ENCODE data around the gene STAG1.
"Not testable (repeated sequence)": the region's sequence is repeated elsewhere in the genome, so short reads cannot be mapped to it uniquely, and the experiment has no call there.

The STAG1 gene

GRCh38 chr3:136731274-136731884 lies 20.8 kb downstream of the STAG1 start:
- Mint-ChIP-seq H3K27ac (no peak overlapping the region), H3K4me3 (peak overlapping the region; percentile 11)

GRCh38 chr3:136730595-136731273 lies 21.4 kb downstream of the STAG1 start:
- no peaks in the 10 kb centered on the region for H3K9me3 Mint-ChIP-seq
- H3K4me1 Mint-ChIP-seq = peaks cover 36% of the 10 kb centered on the region
- H3K36me3 Mint-ChIP-seq = no peaks in the 10 kb centered on the region
- no peak for DNase-seq (ENCODE audit: low spot score in 2 of 2)
- H3K4me3 Mint-ChIP-seq = no peak overlapping the region
- ATAC-seq (ENCODE audit: low read depth) = peak; percentile 52
- H3K27me3 Mint-ChIP-seq = no peaks in the 10 kb centered on the region
- no peak overlapping the region for H3K27ac Mint-ChIP-seq

More at GRCh38 chr3:136731274-136731884, 20.8 kb downstream of the STAG1 start:
- DNase-seq (ENCODE audit: low spot score in 2 of 2) = no peak
- H3K9me3 Mint-ChIP-seq = no peaks in the 10 kb centered on the region
- no peak for ATAC-seq (ENCODE audit: low read depth)
- H3K4me1 Mint-ChIP-seq = peaks cover 31% of the 10 kb centered on the region
- no peaks in the 10 kb centered on the region for H3K27me3 Mint-ChIP-seq
- no peaks in the 10 kb centered on the region for H3K36me3 Mint-ChIP-seq

GRCh38 chr3:136728918-136729317 lies 23.3 kb downstream of the STAG1 start:
- H3K27ac Mint-ChIP-seq = no peak overlapping the region
- ATAC-seq (ENCODE audit: low read depth) (no peak), DNase-seq (ENCODE audit: low spot score in 2 of 2) (no peak)
- H3K9me3 Mint-ChIP-seq = no peaks in the 10 kb centered on the region
- H3K27me3 Mint-ChIP-seq = no peaks in the 10 kb centered on the region
- peaks cover 38% of the 10 kb centered on the region for H3K4me1 Mint-ChIP-seq
- H3K36me3 Mint-ChIP-seq = no peaks in the 10 kb centered on the region
- no peak overlapping the region for H3K4me3 Mint-ChIP-seq

GRCh38 chr3:136728473-136728872 lies 23.7 kb downstream of the STAG1 start:
- peak; percentile 48 for ATAC-seq (ENCODE audit: low read depth)
- Mint-ChIP-seq H3K4me1 (peaks cover 38% of the 10 kb centered on the region), H3K27me3 (no peaks in the 10 kb centered on the region), H3K27ac (no peak overlapping the region), H3K4me3 (no peak overlapping the region), H3K36me3 (no peaks in the 10 kb centered on the region), H3K9me3 (no peaks in the 10 kb centered on the region)
- DNase-seq (ENCODE audit: low spot score in 2 of 2) = no peak

- Mint-ChIP-seq H3K4me3 (no peak overlapping the region), H3K27me3 (no peaks in the 10 kb centered on the region), H3K27ac (no peak overlapping the region), H3K36me3 (peaks cover 5% of the 10 kb centered on the region), H3K4me1 (peaks cover 29% of the 10 kb centered on the region), H3K9me3 (no peaks in the 10 kb centered on the region)
- DNase-seq (ENCODE audit: low spot score in 2 of 2) = no peak
- ATAC-seq (ENCODE audit: low read depth) = peak; percentile 19
Observed at GRCh38 chr3:136725468-136725867, 26.7 kb downstream of the STAG1 start.

- ATAC-seq (ENCODE audit: low read depth); H3K27me3 Mint-ChIP-seq; DNase-seq (ENCODE audit: low spot score in 2 of 2); H3K4me3 Mint-ChIP-seq; H3K9me3 Mint-ChIP-seq; H3K27ac Mint-ChIP-seq: not testable (repeated sequence)
- Mint-ChIP-seq H3K4me1 (peaks cover 34% of the 10 kb centered on the region), H3K36me3 (peaks cover 12% of the 10 kb centered on the region)
Observed at GRCh38 chr3:136722916-136723315, 29.3 kb downstream of the STAG1 start.

GRCh38 chr3:136722399-136722798 lies 29.8 kb downstream of the STAG1 start:
- H3K27ac Mint-ChIP-seq, H3K27me3 Mint-ChIP-seq: not testable (repeated sequence)
- H3K4me1 Mint-ChIP-seq = peaks cover 33% of the 10 kb centered on the region

GRCh38 chr3:136720091-136720490 lies 32.1 kb downstream of the STAG1 start:
- DNase-seq (ENCODE audit: low spot score in 2 of 2) (no peak), ATAC-seq (ENCODE audit: low read depth) (no peak)
- Mint-ChIP-seq H3K4me1 (peaks cover 19% of the 10 kb centered on the region), H3K27ac (no peak overlapping the region), H3K27me3 (no peaks in the 10 kb centered on the region), H3K9me3 (no peaks in the 10 kb centered on the region), H3K4me3 (no peak overlapping the region), H3K36me3 (peaks cover 12% of the 10 kb centered on the region)

More at GRCh38 chr3:136722399-136722798, 29.8 kb downstream of the STAG1 start:
- not testable (repeated sequence) for H3K9me3 Mint-ChIP-seq; H3K4me3 Mint-ChIP-seq; ATAC-seq (ENCODE audit: low read depth); DNase-seq (ENCODE audit: low spot score in 2 of 2)
- peaks cover 12% of the 10 kb centered on the region for H3K36me3 Mint-ChIP-seq

GRCh38 chr3:136716629-136717028 lies 35.5 kb downstream of the STAG1 start:
- Mint-ChIP-seq H3K4me1 (peaks cover 12% of the 10 kb centered on the region), H3K36me3 (peaks cover 11% of the 10 kb centered on the region), H3K9me3 (no peaks in the 10 kb centered on the region), H3K27me3 (no peaks in the 10 kb centered on the region), H3K4me3 (no peak overlapping the region), H3K27ac (peak overlapping the region; percentile 65)
- DNase-seq (ENCODE audit: low spot score in 2 of 2) (no peak), ATAC-seq (ENCODE audit: low read depth) (no peak)

- peaks cover 11% of the 10 kb centered on the region for H3K4me1 Mint-ChIP-seq
- peaks cover 6% of the 10 kb centered on the region for H3K36me3 Mint-ChIP-seq
- no peak for DNase-seq (ENCODE audit: low spot score in 2 of 2)
- H3K27me3 Mint-ChIP-seq = no peaks in the 10 kb centered on the region
- H3K9me3 Mint-ChIP-seq = no peaks in the 10 kb centered on the region
- no peak overlapping the region for H3K27ac Mint-ChIP-seq
- no peak overlapping the region for H3K4me3 Mint-ChIP-seq
- no peak for ATAC-seq (ENCODE audit: low read depth)
Observed at GRCh38 chr3:136714020-136714419, 38.2 kb downstream of the STAG1 start.

- Mint-ChIP-seq H3K4me1 (peaks cover 9% of the 10 kb centered on the region), H3K9me3 (no peaks in the 10 kb centered on the region), H3K4me3 (no peak overlapping the region), H3K36me3 (peaks cover 5% of the 10 kb centered on the region), H3K27ac (no peak overlapping the region), H3K27me3 (no peaks in the 10 kb centered on the region)
- ATAC-seq (ENCODE audit: low read depth) (no peak), DNase-seq (ENCODE audit: low spot score in 2 of 2) (no peak)
Observed at GRCh38 chr3:136712941-136713340, 39.2 kb downstream of the STAG1 start.

GRCh38 chr3:136711888-136712287 lies 40.3 kb downstream of the STAG1 start:
- ATAC-seq (ENCODE audit: low read depth); H3K4me1 Mint-ChIP-seq; H3K27me3 Mint-ChIP-seq; H3K9me3 Mint-ChIP-seq; H3K4me3 Mint-ChIP-seq; DNase-seq (ENCODE audit: low spot score in 2 of 2); H3K27ac Mint-ChIP-seq: not testable (repeated sequence)
- peaks cover 12% of the 10 kb centered on the region for H3K36me3 Mint-ChIP-seq

GRCh38 chr3:136711277-136711676 lies 40.9 kb downstream of the STAG1 start:
- Mint-ChIP-seq H3K27ac (no peak overlapping the region), H3K4me3 (no peak overlapping the region), H3K4me1 (peaks cover 10% of the 10 kb centered on the region), H3K9me3 (peaks cover 3% of the 10 kb centered on the region), H3K27me3 (no peaks in the 10 kb centered on the region), H3K36me3 (peaks cover 16% of the 10 kb centered on the region)
- DNase-seq (ENCODE audit: low spot score in 2 of 2) (no peak), ATAC-seq (ENCODE audit: low read depth) (no peak)

GRCh38 chr3:136709775-136710174 lies 42.4 kb downstream of the STAG1 start:
- not testable (repeated sequence) for H3K4me3 Mint-ChIP-seq; H3K9me3 Mint-ChIP-seq; H3K27me3 Mint-ChIP-seq; ATAC-seq (ENCODE audit: low read depth); DNase-seq (ENCODE audit: low spot score in 2 of 2); H3K27ac Mint-ChIP-seq
- H3K36me3 Mint-ChIP-seq = peaks cover 18% of the 10 kb centered on the region
- peaks cover 18% of the 10 kb centered on the region for H3K4me1 Mint-ChIP-seq

Data from memory B cell (primary cell).